ENCODE measurements around the gene CUTA.

The CUTA gene

GRCh38 chr6:33420491-33421343 is 2.8 kb upstream of the CUTA start:
- DNase-seq = no peak

GRCh38 chr6:33419580-33420490 is 1.9 kb upstream of the CUTA start, which contains the start of gene SYNGAP1:
SYNGAP1 (plus strand) TSS chr6:33420065; CDS start chr6:33420265, 200 bp downstream.
- DNase-seq = no peak

- DNase-seq = no peak
Measured at GRCh38 chr6:33418690-33419291, 884 bp upstream of the CUTA start.

- DNase-seq = no peak
Measured at GRCh38 chr6:33417128-33417902, 592 bp downstream of the CUTA start.

GRCh38 chr6:33416386-33417127 is 1.4 kb downstream of the CUTA start:
- no peak for DNase-seq

- no peak for DNase-seq
Measured at GRCh38 chr6:33415831-33416230, 2.1 kb downstream of the CUTA start.

GRCh38 chr6:33414592-33415271 is 3.2 kb downstream of the CUTA start:
- DNase-seq = no peak

GRCh38 chr6:33413241-33414120 is 4.4 kb downstream of the CUTA start:
- DNase-seq = no peak

- no peak for DNase-seq
Measured at GRCh38 chr6:33412140-33413009, 5.5 kb downstream of the CUTA start.

GRCh38 chr6:33411632-33412005 is 6.3 kb downstream of the CUTA start:
- no peak for DNase-seq

GRCh38 chr6:33410711-33411631 is 6.9 kb downstream of the CUTA start, which contains the start of gene PHF1:
PHF1 (plus strand) TSS chr6:33411014; CDS start chr6:33412264, 1,250 bp downstream.
- no peak for DNase-seq

GRCh38 chr6:33410050-33410710 is 7.7 kb downstream of the CUTA start:
- DNase-seq = peak; percentile 97

- no peak for DNase-seq
Measured at GRCh38 chr6:33407132-33407718, 10.7 kb downstream of the CUTA start.

GRCh38 chr6:33406126-33406525 is 11.8 kb downstream of the CUTA start:
- DNase-seq = no peak

GRCh38 chr6:33405386-33405940 is 12.4 kb downstream of the CUTA start:
- DNase-seq = no peak

GRCh38 chr6:33404884-33405283 is 13.0 kb downstream of the CUTA start:
- no peak for DNase-seq

All from activated effector memory CD4-positive, alpha-beta T cell treated with Interleukin-2 at 50 U/mL for 16 hours (primary cell).